Activated T-helper 2 cell treated with anti-CD3 and anti-CD28 coated beads, Interferon-gamma antibody, Interleukin-2, Interleukin-4, amounts not matched to agents 10 μg/mL and 5 μg/mL and 100 μg/mL, durations not matched to agents 14 hours and 24 hours and 36 hours (primary cell): Measurements from ENCODE around the gene ABCC11. TPM values are rescaled to one million over a fixed set of nuclear protein-coding genes. Genes with fewer than 3 reads are reported as not detected.
"Not testable (repeated sequence)": the region's sequence is repeated elsewhere in the genome, so short reads cannot be mapped to it uniquely, and the experiment has no call there.

Experiments
- DNase-seq: peaks from one replicate; pipeline ENCODE4 v3.0.0; 2021; ENCODE audit warnings: low spot score
- H3K27ac Mint-ChIP-seq: one replicate; pipeline ENCODE4 v1.8.0; 2021; ENCODE audit warnings: mixed read lengths
- H3K27me3 Mint-ChIP-seq: one replicate; pipeline ENCODE4 v1.8.0; 2021; ENCODE audit warnings: low read depth, mixed read lengths
- H3K36me3 Mint-ChIP-seq: one replicate; pipeline ENCODE4 v1.8.0; 2021; ENCODE audit warnings: low read depth, mixed read lengths
- H3K4me1 Mint-ChIP-seq: one replicate; pipeline ENCODE4 v1.8.0; 2021; ENCODE audit warnings: low read depth, mixed read lengths
- H3K4me3 Mint-ChIP-seq: one replicate; pipeline ENCODE4 v1.8.0; 2021; ENCODE audit warnings: low read depth, mild to moderate bottlenecking, moderate library complexity, mixed read lengths
- H3K9me3 Mint-ChIP-seq: one replicate; pipeline ENCODE4 v1.8.0; 2021; ENCODE audit warnings: mixed read lengths
- intact Hi-C: fragments of 100-400 bp; cut with micrococcal nuclease; formaldehyde crosslinking; loops from one replicate; pipeline ENCODE4 v1.15.1; 2023
- total RNA-seq: library from RNA; stranded (reverse); gene quantifications from 2 replicates; pipeline ENCODE4 v1.2.3, GENCODE V29; 2022

ABCC11 gene
- total RNA-seq, 1 donor from 2014 or later, result 0.09 TPM

DNA sequence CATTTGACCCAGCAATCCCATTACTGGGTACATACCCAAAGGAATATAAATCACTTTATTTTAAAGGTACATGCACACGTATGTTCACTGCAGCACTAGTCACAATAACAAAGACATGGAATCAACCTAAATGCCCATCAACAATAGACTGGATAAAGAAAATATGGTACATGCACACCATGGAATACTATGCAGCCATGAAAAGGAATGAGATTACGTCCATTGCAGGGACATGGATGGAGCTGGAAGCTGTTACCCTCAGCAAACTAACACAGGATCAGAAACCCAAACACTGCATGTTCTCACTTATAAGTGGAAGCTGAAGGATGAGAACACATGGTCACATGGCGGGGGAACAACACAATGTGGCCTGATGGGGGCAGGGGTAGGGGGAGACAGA, 7.2 kb downstream of the ABCC11 start:
- intact Hi-C loops, result loop anchor here (10.0 kb wide), 1 partner anchor 75 kb away; no protein-coding TSS in a partner anchor
- not testable (repeated sequence) for DNase-seq, H3K4me1 Mint-ChIP-seq, H3K36me3 Mint-ChIP-seq, H3K27me3 Mint-ChIP-seq, H3K9me3 Mint-ChIP-seq, H3K27ac Mint-ChIP-seq, H3K4me3 Mint-ChIP-seq

DNA sequence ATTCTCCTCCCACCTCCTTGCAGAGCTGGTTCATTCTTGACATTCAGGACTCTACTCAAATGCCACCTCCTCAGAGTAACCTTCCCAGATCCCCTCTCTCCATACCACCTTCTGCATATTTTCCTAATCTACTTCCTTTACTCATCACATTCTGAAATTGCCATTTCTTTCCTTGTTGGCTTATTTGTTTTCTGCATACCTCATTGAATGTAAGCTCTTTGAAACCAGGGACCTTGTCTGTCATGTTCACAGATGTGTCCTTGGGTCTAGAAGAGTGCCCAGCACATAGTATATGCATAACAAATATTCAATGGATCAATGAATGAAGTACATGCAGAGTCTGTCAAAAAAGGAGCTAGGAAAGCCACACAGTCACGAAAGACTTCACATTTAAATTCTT, 11.1 kb downstream of the ABCC11 start:
- Mint-ChIP-seq H3K4me1 (peaks cover 19% of the 10 kb centered on the region), H3K4me3 (no peak overlapping the region), H3K27ac (no peak overlapping the region), H3K27me3 (no peaks in the 10 kb centered on the region), H3K36me3 (no peaks in the 10 kb centered on the region), H3K9me3 (peaks cover 9% of the 10 kb centered on the region)
- intact Hi-C loops, result loop anchor here (10.0 kb wide), 1 partner anchor 219 kb away; no protein-coding TSS in a partner anchor
- no peak for DNase-seq

GRCh38 chr16:48235556-48236136, 11.7 kb downstream of the ABCC11 start:
- Mint-ChIP-seq H3K27me3 (no peaks in the 10 kb centered on the region), H3K9me3 (peaks cover 9% of the 10 kb centered on the region), H3K4me1 (peaks cover 21% of the 10 kb centered on the region), H3K4me3 (no peak overlapping the region), H3K27ac (no peak overlapping the region), H3K36me3 (no peaks in the 10 kb centered on the region)
- no peak for DNase-seq
- intact Hi-C loops, result loop anchor here (10.0 kb wide), 1 partner anchor 219 kb away; no protein-coding TSS in a partner anchor

DNA sequence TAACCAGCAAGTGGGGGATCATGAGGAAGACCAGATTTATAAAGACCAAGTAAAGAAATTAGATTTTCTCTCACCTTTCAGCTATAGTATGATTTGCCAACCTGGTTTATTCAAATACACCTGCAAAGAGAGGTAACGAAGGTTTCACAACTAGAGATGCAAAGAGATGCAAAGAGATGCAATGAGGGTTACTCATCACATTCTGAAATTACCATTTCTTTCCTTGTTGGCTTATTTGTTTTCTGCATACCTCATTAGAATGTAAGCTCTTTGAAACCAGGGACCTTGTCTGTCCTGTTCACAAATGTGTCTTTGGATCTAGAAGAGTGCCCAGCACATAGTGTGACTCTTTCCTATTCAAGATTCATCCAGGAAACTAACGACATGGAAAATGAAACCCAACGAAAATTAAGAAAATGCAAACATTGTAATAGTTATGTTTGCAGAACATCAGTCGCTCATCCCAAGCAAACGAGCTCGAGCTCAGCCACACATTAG, 12.2 kb downstream of the ABCC11 start:
- H3K4me3 Mint-ChIP-seq, result no peak overlapping the region
- H3K4me1 Mint-ChIP-seq, result peaks cover 21% of the 10 kb centered on the region
- H3K27me3 Mint-ChIP-seq, result no peaks in the 10 kb centered on the region
- no peak for DNase-seq
- no peak overlapping the region for H3K27ac Mint-ChIP-seq
- peaks cover 7% of the 10 kb centered on the region for H3K9me3 Mint-ChIP-seq
- no peaks in the 10 kb centered on the region for H3K36me3 Mint-ChIP-seq
- intact Hi-C loops, result loop anchor here (10.0 kb wide), 1 partner anchor 220 kb away; no protein-coding TSS in a partner anchor

GRCh38 chr16:48234630-48235029, 12.7 kb downstream of the ABCC11 start:
- Mint-ChIP-seq H3K4me1 (peaks cover 21% of the 10 kb centered on the region), H3K9me3 (peaks cover 3% of the 10 kb centered on the region), H3K27ac (no peak overlapping the region)

GRCh38 chr16:48232493-48233040, 14.8 kb downstream of the ABCC11 start:
- peaks cover 21% of the 10 kb centered on the region for H3K4me1 Mint-ChIP-seq
- no peaks in the 10 kb centered on the region for H3K27me3 Mint-ChIP-seq
- H3K9me3 Mint-ChIP-seq, result no peaks in the 10 kb centered on the region
- no peaks in the 10 kb centered on the region for H3K36me3 Mint-ChIP-seq
- H3K4me3 Mint-ChIP-seq, result no peak overlapping the region
- intact Hi-C loops, result loop anchor here (1.0 to 10.0 kb wide), 4 partner anchors 12 to 398 kb away; partner anchors contain the start of gene LONP2
- no peak for DNase-seq
- H3K27ac Mint-ChIP-seq, result peak overlapping the region; percentile 18

More at GRCh38 chr16:48234630-48235029, 12.7 kb downstream of the ABCC11 start:
- H3K36me3 Mint-ChIP-seq, result no peaks in the 10 kb centered on the region
- no peak overlapping the region for H3K4me3 Mint-ChIP-seq
- intact Hi-C loops, result loop anchor here (5.0 to 10.0 kb wide), 2 partner anchors 220 to 308 kb away; no protein-coding TSS in a partner anchor
- DNase-seq, result no peak
- H3K27me3 Mint-ChIP-seq, result no peaks in the 10 kb centered on the region

DNA sequence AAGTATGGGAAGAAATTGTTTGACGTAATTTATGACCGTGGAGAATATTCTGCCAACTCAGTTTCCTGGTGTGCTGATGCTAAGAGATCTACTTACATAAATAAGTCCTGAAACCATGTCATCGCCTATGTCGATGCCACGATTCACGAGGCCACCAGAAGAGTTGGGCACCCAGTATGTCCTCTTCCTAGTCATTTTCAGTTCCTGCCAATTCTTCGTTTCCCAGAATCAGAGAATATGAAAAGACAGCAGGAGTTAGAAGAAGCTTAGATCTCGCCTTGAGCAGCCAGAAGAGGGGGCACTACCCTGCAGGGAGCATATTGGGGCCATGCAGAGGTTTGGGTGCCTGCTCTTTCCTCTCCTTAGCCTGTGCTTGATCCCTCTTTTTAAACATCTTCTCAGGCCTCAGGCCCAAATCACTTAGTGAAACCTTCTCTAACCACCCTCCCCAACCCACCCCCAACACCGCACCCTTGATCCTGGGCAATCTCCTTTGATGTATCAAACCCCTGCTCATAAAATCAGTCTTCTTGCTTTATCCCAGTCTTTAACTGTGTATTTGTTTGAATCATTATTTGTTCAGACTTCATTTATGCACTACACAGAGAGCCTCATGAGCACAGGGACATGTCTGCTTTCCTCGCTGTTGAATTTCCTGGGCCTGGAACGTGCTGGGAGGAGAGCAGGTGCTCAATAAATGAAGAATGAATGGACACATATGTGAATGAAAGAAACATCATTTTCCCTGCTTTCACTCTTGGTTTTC, 15.4 kb downstream of the ABCC11 start:
- H3K9me3 Mint-ChIP-seq, result no peaks in the 10 kb centered on the region
- intact Hi-C loops, result loop anchor here (1.0 to 10.0 kb wide), 4 partner anchors 12 to 398 kb away; partner anchors contain the start of gene LONP2
- no peak overlapping the region for H3K4me3 Mint-ChIP-seq
- H3K4me1 Mint-ChIP-seq, result peaks cover 21% of the 10 kb centered on the region
- H3K27ac Mint-ChIP-seq, result peak overlapping the region; percentile 58
- no peaks in the 10 kb centered on the region for H3K27me3 Mint-ChIP-seq
- no peaks in the 10 kb centered on the region for H3K36me3 Mint-ChIP-seq
- peak; percentile 28 for DNase-seq

- Mint-ChIP-seq H3K36me3 (no peaks in the 10 kb centered on the region), H3K9me3 (no peaks in the 10 kb centered on the region), H3K27ac (no peak overlapping the region), H3K4me3 (no peak overlapping the region), H3K4me1 (no peaks in the 10 kb centered on the region), H3K27me3 (no peaks in the 10 kb centered on the region)
- no peak for DNase-seq
- intact Hi-C loops, result no loop called here
Observed at GRCh38 chr16:48225456-48225855, 21.9 kb downstream of the ABCC11 start.

DNA sequence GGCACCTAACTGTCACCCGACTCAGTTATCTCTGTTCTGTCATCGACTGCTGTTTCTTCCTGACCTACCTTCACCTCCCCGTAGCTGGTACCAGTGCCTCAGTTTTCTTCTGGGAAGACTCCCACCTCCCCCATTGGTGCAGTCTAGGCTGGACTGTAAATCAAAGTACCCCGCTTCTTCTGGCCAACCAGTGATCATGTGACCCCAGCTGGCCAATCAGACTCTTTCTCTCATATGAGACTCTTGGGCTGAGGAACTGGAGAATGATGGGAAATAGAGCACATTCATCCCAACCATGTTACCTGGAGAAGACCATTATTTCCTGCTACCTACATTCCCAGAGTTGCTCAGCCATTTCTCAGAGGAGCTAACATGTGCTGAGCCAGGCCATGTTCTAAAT, 23.8 kb downstream of the ABCC11 start:
- intact Hi-C loops, result no loop called here
- H3K9me3 Mint-ChIP-seq, result no peaks in the 10 kb centered on the region
- no peaks in the 10 kb centered on the region for H3K36me3 Mint-ChIP-seq
- H3K4me3 Mint-ChIP-seq, result no peak overlapping the region
- no peak for DNase-seq
- no peak overlapping the region for H3K27ac Mint-ChIP-seq
- no peaks in the 10 kb centered on the region for H3K27me3 Mint-ChIP-seq
- H3K4me1 Mint-ChIP-seq, result no peaks in the 10 kb centered on the region

- Mint-ChIP-seq H3K4me3 (no peak overlapping the region), H3K9me3 (no peaks in the 10 kb centered on the region), H3K4me1 (no peaks in the 10 kb centered on the region), H3K27me3 (peaks cover under 1% of the 10 kb centered on the region), H3K36me3 (no peaks in the 10 kb centered on the region), H3K27ac (no peak overlapping the region)
- no peak for DNase-seq
- intact Hi-C loops, result no loop called here
Observed at GRCh38 chr16:48220891-48221290, 26.4 kb downstream of the ABCC11 start.

DNA sequence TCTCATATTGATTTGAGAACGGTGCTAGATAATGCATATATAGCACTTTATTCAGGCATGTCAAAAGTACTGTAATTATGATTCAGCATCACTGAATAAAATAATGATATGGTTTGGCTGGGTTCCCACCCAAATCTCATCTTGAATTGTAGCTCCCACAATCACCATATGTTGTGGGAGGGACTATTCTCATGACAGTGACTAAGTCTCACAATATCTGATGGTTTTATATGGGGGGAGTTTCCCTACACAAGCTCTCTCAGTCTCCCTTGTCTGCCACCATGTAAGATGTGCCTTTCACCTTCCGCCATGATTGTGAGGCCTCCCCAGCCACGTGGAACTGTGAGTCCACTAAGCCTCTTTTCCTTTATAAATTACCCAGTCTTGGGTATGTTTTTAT, 28.9 kb downstream of the ABCC11 start:
- Mint-ChIP-seq H3K27me3 (peaks cover 3% of the 10 kb centered on the region), H3K4me1 (no peaks in the 10 kb centered on the region), H3K4me3 (no peak overlapping the region), H3K36me3 (no peaks in the 10 kb centered on the region), H3K9me3 (no peaks in the 10 kb centered on the region), H3K27ac (no peak overlapping the region)
- no peak for DNase-seq
- intact Hi-C loops, result no loop called here

DNA sequence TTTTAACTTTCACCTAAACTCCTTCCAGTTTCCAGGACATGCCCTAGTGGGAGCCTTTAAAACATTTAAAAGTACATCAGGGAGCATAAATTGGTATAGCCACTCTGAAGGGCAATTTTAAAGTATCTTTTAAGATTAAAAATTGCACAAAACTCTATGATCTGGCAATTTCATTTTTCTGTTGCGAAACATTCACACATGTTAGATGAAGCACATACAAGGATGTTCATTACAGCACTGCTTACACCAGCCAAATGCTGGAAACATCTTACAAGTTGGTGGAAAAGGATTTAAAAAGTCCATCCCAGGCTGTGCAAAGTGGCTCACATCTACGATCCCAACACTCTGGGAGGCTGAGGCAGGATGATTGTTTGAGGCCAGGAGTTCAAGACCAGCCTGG, 29.6 kb downstream of the ABCC11 start:
- no peaks in the 10 kb centered on the region for H3K36me3 Mint-ChIP-seq
- H3K4me3 Mint-ChIP-seq, result no peak overlapping the region
- intact Hi-C loops, result no loop called here
- H3K4me1 Mint-ChIP-seq, result no peaks in the 10 kb centered on the region
- H3K9me3 Mint-ChIP-seq, result no peaks in the 10 kb centered on the region
- H3K27ac Mint-ChIP-seq, result no peak overlapping the region
- no peak for DNase-seq
- peaks cover 3% of the 10 kb centered on the region for H3K27me3 Mint-ChIP-seq

DNA sequence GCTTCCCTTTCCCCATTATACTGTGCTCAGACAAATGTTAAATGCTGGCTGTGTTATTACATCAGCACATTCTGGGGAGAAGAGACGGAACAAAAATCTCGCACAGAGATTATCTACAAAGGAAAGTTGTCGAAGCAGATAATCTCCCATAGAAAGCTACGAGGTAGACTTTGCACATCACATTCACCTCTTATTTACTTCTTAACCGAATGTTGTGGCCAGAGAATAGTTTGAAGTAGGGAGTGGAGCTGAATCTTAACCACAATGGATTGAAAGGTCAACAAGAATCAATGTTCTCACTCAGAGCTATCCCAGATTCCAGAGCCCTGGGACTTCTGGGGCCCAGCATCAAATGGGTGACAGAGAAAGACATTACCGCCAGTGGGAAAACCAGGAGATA, 31.6 kb downstream of the ABCC11 start:
- H3K27me3 Mint-ChIP-seq, result peaks cover 3% of the 10 kb centered on the region
- DNase-seq, result no peak
- intact Hi-C loops, result no loop called here
- no peaks in the 10 kb centered on the region for H3K9me3 Mint-ChIP-seq
- no peak overlapping the region for H3K27ac Mint-ChIP-seq
- H3K4me1 Mint-ChIP-seq, result no peaks in the 10 kb centered on the region
- H3K36me3 Mint-ChIP-seq, result no peaks in the 10 kb centered on the region
- H3K4me3 Mint-ChIP-seq, result no peak overlapping the region
